Psoas muscle (tissue), 8 donors: ENCODE data around the gene GSX1. TPM values are rescaled to one million over a fixed set of nuclear protein-coding genes. Genes with fewer than 3 reads are reported as not detected.

ENCODE experiments used
- ATAC-seq, 4 donors: fragments of 200-7000 bp; cut with Tn5 transposase; one replicate each; pipeline ENCODE4 v1.9.1; 2020; ENCODE audit warnings: moderate library complexity in 3 of 4, mild to moderate bottlenecking in 2 of 4
- DNase-seq, 2 donors: peaks; one replicate each; pipeline ENCODE4 v3.0.0-alpha.2; 2020
- H3K27ac ChIP-seq: fragments of 200-600 bp; one replicate; pipeline ENCODE4 v1.8.0; 2022
- H3K27me3 ChIP-seq, 3 donors: fragments of 200-600 bp in 1 of 3; one replicate each; pipeline versions ENCODE4 v1.6.1 to v1.8.0; 2013 to 2022; ENCODE audit warnings: low read length in 2 of 3, mild to moderate bottlenecking in 2 of 3, moderate library complexity in 1 of 3; ENCODE audit not compliant: insufficient read depth in 3 of 3
- H3K36me3 ChIP-seq, 2 donors: fragments of 200-600 bp in 1 of 2; one replicate each; pipeline versions ENCODE4 v1.6.1 to v1.8.0; 2013 to 2022; ENCODE audit warnings: low read depth in 1 of 2, mild to moderate bottlenecking in 1 of 2, moderate library complexity in 1 of 2; ENCODE audit not compliant: insufficient read depth in 1 of 2
- H3K4me1 ChIP-seq: fragments of 200-600 bp; one replicate; pipeline ENCODE4 v1.8.0; 2022
- H3K4me3 ChIP-seq: fragments of 200-600 bp; one replicate; pipeline ENCODE4 v1.8.0; 2022; ENCODE audit warnings: mild to moderate bottlenecking
- H3K9me3 ChIP-seq: fragments of 200-600 bp; one replicate; pipeline ENCODE4 v1.8.0; 2022
- WGBS, 3 donors: extraction: QIAGEN DNeasy Blood & Tissue Kit; methylation state at CpG; one replicate each; pipeline versions ENCODE4 v1.1.6 to v1.1.7; 2013; 5-methylcytosine and 5-hydroxymethylcytosine counted together
- intact Hi-C, 2 donors: fragments of 100-400 bp; cut with DNase I; formaldehyde crosslinking; loops; one replicate each; pipeline versions ENCODE4 v1.11.0 to v1.14.2; 2022
- polyA plus RNA-seq, 3 donors: library from polyadenylated mRNA; stranded (reverse); fragments of 200-250 nt; gene quantifications; one replicate each; pipeline ENCODE4 v1.2.3, GENCODE V29; 2013
- total RNA-seq, 4 donors: library from RNA; stranded (reverse); fragmentation: NEBNext Ultra II Directional in 2 of 4; extraction: Animal tissue kit (Norgen Biotek cat#: 25700) in 2 of 4; gene quantifications; one replicate each; pipeline versions ENCODE4 v1.2.1 to v1.2.4, GENCODE V29; 2021 to 2023
- TF ChIP-seq, protein P1 (sequence below): fragments of 200-600 bp; IDR thresholded peaks from one replicate; pipeline ENCODE4 v1.8.0; 2022; ENCODE audit warnings: antibody characterized with exemption
- donor health status: healthy with polysubstance abuse.
- donor health status: DM: no; HTN: no; CAD: no; lungs with moderate emphysema.
- donor health status: Bipolar disorder and iron deficiency.
- donor health status: healthy.
- donor health status: DM: yes; HTN: yes; CAD: no.
- donor health status: DM: no; HTN: no; CAD: no.
- donor health status: DM: no; HTN: no; CAD: no.
- donor health status: DM: yes; HTN: yes; CAD: no.

GSX1 gene
- total and polyA plus RNA-seq, 7 donors, result not detected

DNA sequence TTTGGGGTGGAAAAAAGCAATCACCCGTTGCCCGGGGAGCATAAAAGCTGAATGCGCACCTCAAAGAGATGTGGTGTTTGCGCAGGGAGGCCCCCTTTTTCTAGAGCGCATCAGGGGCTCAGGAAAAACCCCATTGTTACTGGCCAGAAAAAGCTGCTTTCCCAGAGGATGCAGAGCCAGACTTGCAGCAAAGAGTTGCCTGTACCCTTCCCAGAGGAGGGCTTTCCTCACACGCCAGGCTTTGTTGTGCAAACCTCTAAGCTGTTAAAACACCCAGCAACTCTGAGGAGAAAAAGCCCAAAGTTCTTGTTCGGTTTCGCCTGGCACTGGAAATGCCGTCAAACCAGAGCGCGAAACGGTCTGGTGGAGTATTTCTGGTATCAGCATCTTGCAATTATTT, 29.3 kb downstream of the GSX1 start:
- peaks cover 3 to 74% (median 12%) of the 10 kb centered on the region in 3 donors for H3K27me3 ChIP-seq
- no peaks in the 10 kb centered on the region for H3K36me3 ChIP-seq
- ATAC-seq, result no peak
- DNase-seq, result no peak
- WGBS, 3 donors, result 1 to 2% (median 2%) methylated on average over 12 of the region's 12 CpGs
- H3K9me3 ChIP-seq, result no peaks in the 10 kb centered on the region
- H3K4me1 ChIP-seq, result no peaks in the 10 kb centered on the region
- TF ChIP-seq, protein P1, sequence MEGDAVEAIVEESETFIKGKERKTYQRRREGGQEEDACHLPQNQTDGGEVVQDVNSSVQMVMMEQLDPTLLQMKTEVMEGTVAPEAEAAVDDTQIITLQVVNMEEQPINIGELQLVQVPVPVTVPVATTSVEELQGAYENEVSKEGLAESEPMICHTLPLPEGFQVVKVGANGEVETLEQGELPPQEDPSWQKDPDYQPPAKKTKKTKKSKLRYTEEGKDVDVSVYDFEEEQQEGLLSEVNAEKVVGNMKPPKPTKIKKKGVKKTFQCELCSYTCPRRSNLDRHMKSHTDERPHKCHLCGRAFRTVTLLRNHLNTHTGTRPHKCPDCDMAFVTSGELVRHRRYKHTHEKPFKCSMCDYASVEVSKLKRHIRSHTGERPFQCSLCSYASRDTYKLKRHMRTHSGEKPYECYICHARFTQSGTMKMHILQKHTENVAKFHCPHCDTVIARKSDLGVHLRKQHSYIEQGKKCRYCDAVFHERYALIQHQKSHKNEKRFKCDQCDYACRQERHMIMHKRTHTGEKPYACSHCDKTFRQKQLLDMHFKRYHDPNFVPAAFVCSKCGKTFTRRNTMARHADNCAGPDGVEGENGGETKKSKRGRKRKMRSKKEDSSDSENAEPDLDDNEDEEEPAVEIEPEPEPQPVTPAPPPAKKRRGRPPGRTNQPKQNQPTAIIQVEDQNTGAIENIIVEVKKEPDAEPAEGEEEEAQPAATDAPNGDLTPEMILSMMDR, result no peak
- no peak overlapping the region for H3K27ac ChIP-seq
- no peak overlapping the region for H3K4me3 ChIP-seq
- intact Hi-C loops, result loop anchor here in 1 of 2 donors (10.0 kb wide), 1 partner anchor 837 kb away; no protein-coding TSS in a partner anchor

DNA sequence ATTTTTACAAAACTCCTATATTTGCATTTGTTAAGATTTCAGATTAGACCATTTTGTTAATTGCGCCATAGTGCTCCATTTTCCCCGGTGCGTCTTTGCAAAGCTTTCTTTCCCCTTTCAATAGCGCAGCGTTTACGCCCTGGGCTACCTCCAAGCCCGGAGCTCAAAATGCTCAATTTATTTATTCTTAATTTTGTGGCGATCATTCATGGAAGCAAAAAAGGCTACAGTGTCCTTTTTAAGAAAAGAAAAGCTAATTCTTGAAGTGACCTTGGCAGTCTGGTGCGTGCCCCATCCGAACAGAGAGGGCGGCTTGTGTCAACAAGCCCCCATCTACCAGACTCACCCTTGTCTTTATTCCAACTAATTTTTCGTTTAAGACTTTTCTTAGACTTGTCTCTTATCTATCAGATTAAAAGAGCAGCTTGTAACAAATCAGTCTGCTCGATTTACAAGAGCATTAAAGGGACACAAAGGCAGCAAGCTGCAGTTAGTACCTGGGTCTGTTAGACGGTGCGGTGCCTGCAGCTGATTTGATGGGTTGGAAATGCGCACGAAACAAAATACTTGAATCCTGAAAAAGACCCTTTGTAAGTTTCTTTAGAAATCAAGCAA, 30.1 kb downstream of the GSX1 start:
- intact Hi-C loops, result loop anchor here in 1 of 2 donors (10.0 kb wide), 1 partner anchor 838 kb away; no protein-coding TSS in a partner anchor
- no peaks in the 10 kb centered on the region for H3K36me3 ChIP-seq
- ATAC-seq (no peak), DNase-seq (no peak)
- TF ChIP-seq, protein P1, result no peak
- no peak overlapping the region for H3K27ac ChIP-seq
- peaks cover 3 to 70% (median 9%) of the 10 kb centered on the region in 3 donors for H3K27me3 ChIP-seq
- no peaks in the 10 kb centered on the region for H3K9me3 ChIP-seq
- WGBS, 3 donors, result 2 to 3% (median 3%) methylated on average over 17 of the region's 17 CpGs
- no peak overlapping the region for H3K4me3 ChIP-seq
- no peaks in the 10 kb centered on the region for H3K4me1 ChIP-seq

DNA sequence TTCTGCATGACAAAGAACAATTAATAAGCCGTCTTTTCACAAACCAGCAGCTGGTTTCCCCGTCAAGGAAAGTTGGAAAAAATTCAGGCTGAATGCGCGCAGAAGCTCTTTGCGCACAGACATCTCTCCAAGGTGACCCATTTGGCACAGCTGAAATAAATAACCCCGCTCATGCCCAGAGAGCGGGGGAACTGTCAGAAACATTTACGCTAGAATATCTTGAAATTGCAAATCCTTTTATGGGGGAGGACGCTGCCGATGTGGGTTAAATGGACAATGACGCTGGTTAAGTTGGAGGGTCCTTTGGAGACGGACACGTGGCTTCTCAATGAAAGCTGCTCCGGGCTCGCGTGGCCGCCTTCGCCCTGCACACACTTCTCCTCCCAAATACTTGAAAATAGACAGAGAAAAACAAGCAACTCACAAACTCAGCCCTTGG, 30.6 kb downstream of the GSX1 start:
- intact Hi-C loops, result loop anchor here in 1 of 2 donors (10.0 kb wide), 1 partner anchor 838 kb away; no protein-coding TSS in a partner anchor
- WGBS, 3 donors, result 1 to 2% (median 1%) methylated on average over 18 of the region's 18 CpGs
- ATAC-seq (no peak), DNase-seq (no peak)
- no peak overlapping the region for H3K4me3 ChIP-seq
- H3K27me3 ChIP-seq, result peaks cover 3 to 73% (median 9%) of the 10 kb centered on the region in 3 donors
- H3K27ac ChIP-seq, result no peak overlapping the region
- H3K36me3 ChIP-seq, result no peaks in the 10 kb centered on the region
- no peaks in the 10 kb centered on the region for H3K9me3 ChIP-seq
- H3K4me1 ChIP-seq, result no peaks in the 10 kb centered on the region
- TF ChIP-seq, protein P1, result no peak

DNA sequence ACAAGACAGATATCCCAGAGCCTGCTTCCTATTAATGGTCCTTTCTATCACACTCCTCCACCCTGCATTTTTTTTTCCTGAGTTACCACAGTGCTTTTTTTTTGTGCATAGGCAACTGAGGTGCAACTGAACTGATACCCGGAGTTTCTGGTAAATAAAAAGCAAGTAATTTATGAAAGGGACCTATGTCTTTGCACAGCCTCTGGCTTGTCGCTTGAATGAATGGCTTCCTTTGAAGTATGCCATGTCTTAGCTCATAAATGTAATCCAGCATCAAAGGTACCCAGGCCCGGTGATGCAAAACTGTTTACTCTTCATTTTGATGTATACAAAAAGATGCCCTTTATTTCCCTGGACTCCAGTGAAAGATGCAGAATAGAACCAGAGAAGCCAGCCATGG, 31.8 kb downstream of the GSX1 start:
- H3K4me1 ChIP-seq, result no peaks in the 10 kb centered on the region
- no peaks in the 10 kb centered on the region for H3K36me3 ChIP-seq
- 7 to 14% (median 8%) methylated on average over 3 of the region's 3 CpGs for WGBS, 3 donors
- H3K9me3 ChIP-seq, result no peaks in the 10 kb centered on the region
- H3K27ac ChIP-seq, result no peak overlapping the region
- no peak overlapping the region for H3K4me3 ChIP-seq
- DNase-seq (no peak), ATAC-seq (no peak)
- TF ChIP-seq, protein P1, result no peak
- intact Hi-C loops, result loop anchor here in 1 of 2 donors (10.0 kb wide), 1 partner anchor 839 kb away; no protein-coding TSS in a partner anchor
- H3K27me3 ChIP-seq, result peaks cover 3 to 65% (median 9%) of the 10 kb centered on the region in 3 donors
